GM12878 (cell line): Measurements from ENCODE around the gene PRRT1B. TPM values are rescaled to one million over a fixed set of nuclear protein-coding genes. Genes with fewer than 3 reads are reported as not detected.
A peak's percentile ranks its signal among the peaks of the same experiment; 100 is the strongest.

Source experiments
- ATAC-seq: fragments of 200-7000 bp; cut with Tn5 transposase; 3 replicates; pipeline ENCODE4 v1.9.1; 2020; ENCODE audit warnings: mild to moderate bottlenecking, moderate library complexity
- BruUV-seq: library from RNA; stranded (reverse); fragments of 400-500 nt; replicated peaks from 2 replicates; lab custom pipeline; 2021; lab: Mats Ljungman, UMichigan
- CTCF ChIA-PET: fragments of 300-600 bp; sonication (Branson Sonifier 250); formaldehyde crosslinking; extraction: SDS; loops from one replicate; lab custom pipeline; 2021; ENCODE audit warnings: inconsistent platforms; lab: Yijun Ruan, JAX
- POLR2A ChIA-PET: fragments of 350-600 bp; formaldehyde crosslinking; extraction: SDS; loops from one replicate; lab custom pipeline; 2021; ENCODE audit warnings: inconsistent platforms; lab: Charles Lee
- RAD21 ChIA-PET: fragments of 300-600 bp; sonication (Branson Sonifier 250); formaldehyde crosslinking; loops from one replicate; lab custom pipeline; 2023; ENCODE audit warnings: antibody characterized with exemption; ENCODE audit not compliant: unreplicated experiment; lab: Charles Lee
- SMC1A ChIA-PET: fragments of 300-600 bp; sonication (Branson Sonifier 250); formaldehyde crosslinking; loops from one replicate; lab custom pipeline; 2023; ENCODE audit not compliant: unreplicated experiment, uncharacterized antibody; lab: Charles Lee
- DNase-seq: peaks from one replicate; pipeline ENCODE4 v3.0.0-alpha.2; 2011; ENCODE audit warnings: low read depth, low spot score
- FAIRE-seq: peaks from 3 replicates; lab custom pipeline; 2011; peaks lifted over from hg19 to GRCh38; lab: Jason Lieb, UNC
- H2AFZ ChIP-seq: 2 replicates; pipeline ENCODE4 v1.6.0; 2011; ENCODE audit warnings: low read depth, low read length, control low read depth; ENCODE audit not compliant: control insufficient read depth
- H3K27ac ChIP-seq: 2 replicates; pipeline ENCODE4 v1.5.1; 2011; ENCODE audit warnings: control low read depth; ENCODE audit not compliant: control insufficient read depth, insufficient read depth
- H3K27me3 ChIP-seq, 2 experiments: replicated peaks in 1 of 2; 2 replicates each; pipeline versions ENCODE4 v1.6.0 to v1.6.1; 2011; ENCODE audit warnings: low read length in 1 of 2; ENCODE audit not compliant: control insufficient read depth in 2 of 2, insufficient read depth in 2 of 2
- H3K36me3 ChIP-seq, 2 experiments: 2 replicates each; pipeline ENCODE4 v1.5.1; 2011; ENCODE audit warnings: low read length in 1 of 2; ENCODE audit not compliant: control insufficient read depth in 2 of 2, insufficient read depth in 2 of 2
- H3K4me1 ChIP-seq: 2 replicates; pipeline ENCODE4 v1.6.1; 2011; ENCODE audit warnings: mild to moderate bottlenecking, low read length, moderate library complexity, mixed read lengths; ENCODE audit not compliant: control insufficient read depth, insufficient read depth
- H3K4me2 ChIP-seq: 2 replicates; pipeline ENCODE4 v1.6.0; 2011; ENCODE audit warnings: control low read depth; ENCODE audit not compliant: control insufficient read depth, insufficient read depth
- H3K4me3 ChIP-seq: fragments of 200-600 bp; sonication (generic); 2 replicates; pipeline ENCODE4 v1.5.1; 2016
- H3K79me2 ChIP-seq: 2 replicates; pipeline ENCODE4 v1.6.0; 2011; ENCODE audit warnings: low read length; ENCODE audit not compliant: control insufficient read depth, insufficient read depth
- H3K9ac ChIP-seq: 2 replicates; pipeline ENCODE4 v1.8.0; 2011; ENCODE audit warnings: low read length, control low read depth, mixed read lengths; ENCODE audit not compliant: control insufficient read depth, insufficient read depth
- H3K9me3 ChIP-seq: replicated peaks from 3 replicates; pipeline ENCODE4 v1.5.1; 2011; ENCODE audit warnings: mild to moderate bottlenecking, low read length; ENCODE audit not compliant: control insufficient read depth, insufficient read depth
- H4K20me1 ChIP-seq: 2 replicates; pipeline ENCODE4 v1.6.0; 2011; ENCODE audit not compliant: control insufficient read depth, insufficient read depth
- BCL11A ChIP-seq: IDR thresholded peaks from 2 replicates; pipeline ENCODE4 v1.6.1; 2011; ENCODE audit warnings: low read depth, low read length
- NBN ChIP-seq: fragments of 450-650 bp; IDR thresholded peaks from 2 replicates; pipeline ENCODE4 v1.6.1; 2016
- PML ChIP-seq: IDR thresholded peaks from 2 replicates; pipeline ENCODE4 v1.6.1; 2012; ENCODE audit warnings: low read length, inconsistent platforms
- POLR2A ChIP-seq: IDR thresholded peaks from 2 replicates; pipeline ENCODE4 v1.6.1; 2011; ENCODE audit warnings: low read depth, mild to moderate bottlenecking, low read length
- POLR2AphosphoS2 ChIP-seq: IDR thresholded peaks from 2 replicates; pipeline ENCODE4 v1.6.1; 2011; ENCODE audit warnings: low read depth, mild to moderate bottlenecking, low read length, improper control_type of control experiment, moderate library complexity
- POLR2AphosphoS5 ChIP-seq: IDR thresholded peaks from 2 replicates; pipeline ENCODE4 v1.6.1; 2011; ENCODE audit warnings: mild to moderate bottlenecking, low read length, inconsistent platforms
- ZNF207 ChIP-seq: fragments of 450-650 bp; IDR thresholded peaks from 2 replicates; pipeline ENCODE4 v1.6.1; 2014; ENCODE audit warnings: antibody characterized with exemption, mild to moderate bottlenecking, borderline replicate concordance
- WGBS: methylation state at CpG from one replicate; pipeline ENCODE4 v1.1.6; 2016; ENCODE audit warnings: low lambda C conversion rate; ENCODE audit not compliant: insufficient replicate concordance, insufficient coverage; ENCODE audit errors: missing lambda C conversion rate; 5-methylcytosine and 5-hydroxymethylcytosine counted together
- in situ Hi-C: fragments of 300-500 bp; cut with MboI; formaldehyde crosslinking; loops from 9 replicates; pipeline ENCODE4 v1.14.3; 2018; ENCODE audit warnings: mixed read lengths
- intact Hi-C: fragments of 100-400 bp; cut with micrococcal nuclease; formaldehyde crosslinking; loops from one replicate; pipeline ENCODE4 v1.14.2; 2022; ENCODE audit not compliant: unreplicated experiment
- polyA plus RNA-seq, 11 experiments: library from polyadenylated mRNA; depleted of rRNA in 4 of 11; unstranded in 6 of 11; stranded (reverse) in 5 of 11; fragments of >200 nt; fragmentation: Nextera tagmentation in 4 of 11; fragmentation: Illumina TruSeq in 1 of 11; extraction: Ambion mirVana in 4 of 11; extraction: Trizol in 1 of 11; gene quantifications; 1 replicate in 1 of 11; 2 replicates in 10 of 11; pipeline versions ENCODE4 v1.2.1 to v1.2.3, GENCODE V29; 2011 to 2016; ENCODE audit warnings: inconsistent platforms in 2 of 11, missing spikeins in 2 of 11, low read depth in 1 of 11
- total RNA-seq, 4 experiments: library from RNA; depleted of rRNA in 3 of 4; stranded (reverse); fragments of >200 nt in 3 of 4; fragmentation: Illumina TruSeq in 1 of 4; extraction: Trizol in 1 of 4; gene quantifications; 2 replicates each; pipeline versions ENCODE4 v1.2.1 to v1.2.3, GENCODE V29; 2013 to 2021
- TF ChIP-seq, protein P1 (sequence below): IDR thresholded peaks from 2 replicates; pipeline ENCODE4 v1.6.1; 2012; ENCODE audit warnings: low read depth, low read length, improper control_type of control experiment

Gene PRRT1B
- total and polyA plus RNA-seq, 10 of the 15 experiments (the other 5 are each of a cell fraction or from before 2014, with no cell fraction given), result not detected

DNA sequence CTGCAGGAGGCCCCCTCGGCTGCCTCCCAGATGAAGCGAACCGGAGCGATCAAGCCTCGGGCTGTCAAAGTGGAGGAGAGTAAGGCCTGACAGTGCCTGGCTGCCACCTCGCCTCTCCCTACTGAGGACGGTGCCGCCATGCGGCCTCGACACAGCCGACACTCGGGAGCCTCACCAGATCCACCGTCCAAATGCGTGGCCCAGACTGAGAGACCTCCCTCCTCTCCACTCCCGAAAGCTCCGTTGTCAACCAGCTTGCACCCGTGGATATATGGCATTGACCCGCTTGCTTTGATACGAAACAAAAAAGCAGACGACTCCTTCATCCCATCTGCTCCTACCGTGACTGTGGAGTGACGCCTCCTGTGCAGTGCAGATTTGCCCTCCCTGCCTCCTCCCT lies 49.5 kb upstream of the PRRT1B start:
- SMC1A ChIA-PET, result no interaction called here
- Histone ChIP-seq H3K9me3 (no peaks in the 10 kb centered on the region), H3K27ac (no peak overlapping the region), H3K4me2 (no peak overlapping the region), H3K9ac (no peak overlapping the region), H3K4me3 (no peak overlapping the region), H3K4me1 (no peaks in the 10 kb centered on the region), H2AFZ (no peak overlapping the region), H3K27me3 (no peaks in the 10 kb centered on the region), H3K79me2 (no peaks in the 10 kb centered on the region), H4K20me1 (no peaks in the 10 kb centered on the region), H3K36me3 (peaks cover 41 to 54% of the 10 kb centered on the region in 2 experiments)
- BruUV-seq, result no TSS peak
- ATAC-seq, result no peak
- 95% methylated on average over 15 of the region's 22 CpGs for WGBS
- in situ Hi-C loops, result no loop called here
- intact Hi-C loops, result no loop called here
- TF ChIP-seq ZNF207, result no peak
- no peak for TF ChIP-seq PML
- no peak for TF ChIP-seq POLR2AphosphoS2
- no peak for TF ChIP-seq NBN
- TF ChIP-seq POLR2A, result peak; percentile 25
- TF ChIP-seq BCL11A, result no peak
- RAD21 ChIA-PET, result no interaction called here
- DNase-seq, result no peak
- no peak for FAIRE-seq
- POLR2A ChIA-PET, result no interaction called here
- CTCF ChIA-PET, result interaction anchor here (0.7 to 1.5 kb wide), 2 partner anchors 146 to 180 kb away, joined by 3 to 4 read pairs; no protein-coding TSS in a partner anchor

DNA sequence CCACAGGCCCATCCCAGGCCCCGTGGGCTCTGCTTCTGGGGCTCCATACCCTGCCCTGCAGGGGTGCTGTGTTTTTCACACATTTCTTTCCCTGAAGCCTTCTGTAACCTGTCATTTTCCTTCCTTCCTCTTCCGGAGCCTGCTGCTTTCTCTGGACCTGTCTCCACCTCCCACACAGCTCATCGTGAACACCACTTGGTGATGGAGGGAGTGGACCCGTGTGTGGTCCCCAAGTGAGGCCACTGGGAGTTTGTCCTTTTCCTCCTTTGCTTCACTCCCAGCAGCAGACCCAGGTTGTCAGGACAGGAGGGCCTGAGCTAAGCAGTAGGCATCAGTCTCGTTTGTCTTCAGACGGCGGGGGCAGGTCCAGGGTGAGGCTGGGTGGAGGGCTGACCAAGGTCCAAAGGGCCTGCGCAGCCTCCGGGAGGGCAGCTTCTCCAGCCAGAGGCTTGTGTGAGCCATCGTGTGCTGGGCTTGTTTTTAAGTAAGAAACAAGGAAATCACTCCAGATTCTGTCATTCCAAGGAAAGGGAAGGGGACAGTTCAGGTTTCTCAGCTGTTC lies 48.4 kb upstream of the PRRT1B start:
- no peak for FAIRE-seq
- TF ChIP-seq POLR2AphosphoS5, result 0 out of 2 replicates have a peak, but pooled peaks have one; percentile 11
- TF ChIP-seq, protein P1, sequence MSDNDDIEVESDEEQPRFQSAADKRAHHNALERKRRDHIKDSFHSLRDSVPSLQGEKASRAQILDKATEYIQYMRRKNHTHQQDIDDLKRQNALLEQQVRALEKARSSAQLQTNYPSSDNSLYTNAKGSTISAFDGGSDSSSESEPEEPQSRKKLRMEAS, result no peak
- TF ChIP-seq, all 136 proteins: peak for 1
- no peak for ATAC-seq
- Histone ChIP-seq H3K9ac (no peak overlapping the region), H3K27me3 (no peaks in the 10 kb centered on the region), H3K4me2 (no peak overlapping the region), H3K79me2 (no peaks in the 10 kb centered on the region), H3K27ac (no peak overlapping the region), H3K9me3 (no peaks in the 10 kb centered on the region), H3K4me1 (no peaks in the 10 kb centered on the region), H3K4me3 (no peak overlapping the region), H3K36me3 (peaks cover 33 to 45% of the 10 kb centered on the region in 2 experiments; a peak in 3 of 4 replicates), H4K20me1 (no peaks in the 10 kb centered on the region), H2AFZ (no peak overlapping the region)
- 87% methylated on average over 9 of the region's 10 CpGs for WGBS
- no TSS peak for BruUV-seq
- RAD21 ChIA-PET, result no interaction called here
- in situ Hi-C loops (no loop called here), intact Hi-C loops (no loop called here)
- SMC1A ChIA-PET, result no interaction called here
- CTCF ChIA-PET, result interaction anchor here (1.3 kb wide), 1 partner anchor 9 kb away, joined by 3 read pairs; no protein-coding TSS in a partner anchor
- no peak for DNase-seq
- POLR2A ChIA-PET, result no interaction called here
